K562 (cell line): ENCODE results near the gene FARP2. TPM values are rescaled to one million over a fixed set of nuclear protein-coding genes. Genes with fewer than 3 reads are reported as not detected.

Experiments used
- BCOR ChIP-seq: fragments of 450-650 bp; IDR thresholded peaks from 2 replicates; pipeline ENCODE4 v1.6.1; 2016
- BDP1 ChIP-seq: IDR thresholded peaks from 3 replicates; pipeline ENCODE4 v1.6.1; 2011; ENCODE audit not compliant: insufficient read length, insufficient read depth
- BRD4 ChIP-seq: fragments of 200-600 bp; sonication (generic); IDR thresholded peaks from 2 replicates; pipeline ENCODE4 v1.6.1; 2017; ENCODE audit warnings: inconsistent platforms
- ETV6 ChIP-seq, 3 experiments: fragments of 150-350 bp in 1 of 3; sonication (generic) in 1 of 3; formaldehyde crosslinking in 1 of 3; IDR thresholded peaks; 2 replicates each; pipeline versions ENCODE4 v1.6.1 to v1.8.0; 2014 to 2022; ENCODE audit warnings: borderline replicate concordance in 2 of 3, low read depth in 2 of 3, antibody characterized with exemption in 1 of 3, low read length in 1 of 3, mild to moderate bottlenecking in 1 of 3, missing genetic modification reagents in 1 of 3
- FOXA1 ChIP-seq: fragments of 450-650 bp; IDR thresholded peaks from 2 replicates; pipeline ENCODE4 v1.6.1; 2016; ENCODE audit warnings: mild to moderate bottlenecking, borderline replicate concordance
- HCFC1 ChIP-seq: IDR thresholded peaks from 2 replicates; pipeline ENCODE4 v1.6.1; 2012; ENCODE audit warnings: low read depth, low read length, improper control_type of control experiment
- HNRNPL ChIP-seq: fragments of 200-400 bp; formaldehyde crosslinking; IDR thresholded peaks from 2 replicates; pipeline ENCODE4 v1.6.1; 2017; ENCODE audit warnings: low read depth, mild to moderate bottlenecking, low read length
- KLF10 ChIP-seq: fragments of 250-450 bp; sonication (Bioruptor Pico); IDR thresholded peaks from 2 replicates; pipeline ENCODE4 v1.6.1; 2021; ENCODE audit warnings: matching md5 sums
- NR2F6 ChIP-seq: fragments of 450-650 bp; formaldehyde crosslinking; IDR thresholded peaks from 2 replicates; pipeline ENCODE4 v1.4.0; 2020; ENCODE audit warnings: mild to moderate bottlenecking
- SOX6 ChIP-seq: fragments of 450-650 bp; IDR thresholded peaks from 2 replicates; pipeline ENCODE4 v1.6.1; 2014; ENCODE audit warnings: mild to moderate bottlenecking
- ZC3H8 ChIP-seq: fragments of 450-650 bp; IDR thresholded peaks from 2 replicates; pipeline ENCODE4 v1.6.1; 2017
- ZNF3 ChIP-seq: fragments of 250-450 bp; sonication (Bioruptor Pico); IDR thresholded peaks from 2 replicates; pipeline ENCODE4 v1.5.0; 2021; ENCODE audit warnings: mild to moderate bottlenecking, moderate library complexity
- ZNF586 ChIP-seq: fragments of 450-650 bp; formaldehyde crosslinking; conservative IDR thresholded peaks from 2 replicates; pipeline ENCODE4 v1.4.0; 2020; ENCODE audit warnings: mild to moderate bottlenecking, moderate library complexity
- ZNF785 ChIP-seq: fragments of 250-450 bp; sonication (Bioruptor Pico); IDR thresholded peaks from 2 replicates; pipeline ENCODE4 v1.4.0; 2020; ENCODE audit warnings: mild to moderate bottlenecking
- polyA plus RNA-seq, 8 experiments: library from polyadenylated mRNA; depleted of rRNA in 4 of 8; stranded (reverse) in 5 of 8; unstranded in 3 of 8; fragments of >200 nt; fragmentation: Nextera tagmentation in 2 of 8; fragmentation: Illumina TruSeq in 1 of 8; extraction: Ambion mirVana in 2 of 8; extraction: Trizol in 1 of 8; gene quantifications; 2 replicates each; pipeline versions ENCODE4 v1.2.1 to v1.2.3, GENCODE V29; 2011 to 2014; ENCODE audit warnings: inconsistent platforms in 1 of 8, missing spikeins in 1 of 8
- total RNA-seq, 7 experiments: library from RNA; depleted of rRNA in 6 of 7; stranded (reverse); fragments of >200 nt in 6 of 7; fragmentation: Illumina TruSeq in 2 of 7; extraction: Trizol in 2 of 7; gene quantifications; 2 replicates each; pipeline versions ENCODE4 v1.2.1 to v1.2.3, GENCODE V29; 2011 to 2021; ENCODE audit warnings: low replicate concordance in 1 of 7
- TF ChIP-seq, protein P1 (sequence below): sonication (generic); formaldehyde crosslinking; IDR thresholded peaks from 2 replicates; pipeline ENCODE4 v1.8.0; 2022; ENCODE audit warnings: mild to moderate bottlenecking, missing genetic modification reagents, borderline replicate concordance
- TF ChIP-seq, protein P2 (sequence below): sonication (generic); formaldehyde crosslinking; IDR thresholded peaks from 2 replicates; pipeline ENCODE4 v1.8.0; 2022; ENCODE audit warnings: missing genetic modification reagents, mild to moderate bottlenecking, borderline replicate concordance
- TF ChIP-seq, protein P3 (sequence below): fragments of 250-450 bp; sonication (Bioruptor Pico); IDR thresholded peaks from 2 replicates; pipeline ENCODE4 v1.6.1; 2021; ENCODE audit warnings: mild to moderate bottlenecking
- TF ChIP-seq, protein P4 (sequence below), 3 experiments: fragments of 200-800 bp in 1 of 3; sonication (Bioruptor generic) in 1 of 3; sonication (generic) in 1 of 3; formaldehyde crosslinking in 1 of 3; IDR thresholded peaks; 2 replicates each; pipeline versions ENCODE4 v1.6.1 to v1.8.0; 2016 to 2022; ENCODE audit warnings: mild to moderate bottlenecking in 2 of 3, missing compliant biosample characterization in 2 of 3, missing genetic modification characterization in 2 of 3, missing genetic modification reagents in 1 of 3
- TF ChIP-seq, protein P5 (sequence below): sonication (generic); formaldehyde crosslinking; IDR thresholded peaks from 2 replicates; pipeline ENCODE4 v1.8.0; 2023; ENCODE audit warnings: mild to moderate bottlenecking, missing genetic modification reagents
- TF ChIP-seq, protein P6 (sequence below): fragments of 250-450 bp; sonication (Bioruptor Pico); IDR thresholded peaks from 2 replicates; pipeline ENCODE4 v1.4.0; 2020; ENCODE audit warnings: borderline replicate concordance

Gene FARP2
- total and polyA plus RNA-seq, 9 of the 15 experiments (the other 6 are each of a cell fraction or from before 2014, with no cell fraction given) = 4.1 to 38.1 (median 21.1) TPM

DNA sequence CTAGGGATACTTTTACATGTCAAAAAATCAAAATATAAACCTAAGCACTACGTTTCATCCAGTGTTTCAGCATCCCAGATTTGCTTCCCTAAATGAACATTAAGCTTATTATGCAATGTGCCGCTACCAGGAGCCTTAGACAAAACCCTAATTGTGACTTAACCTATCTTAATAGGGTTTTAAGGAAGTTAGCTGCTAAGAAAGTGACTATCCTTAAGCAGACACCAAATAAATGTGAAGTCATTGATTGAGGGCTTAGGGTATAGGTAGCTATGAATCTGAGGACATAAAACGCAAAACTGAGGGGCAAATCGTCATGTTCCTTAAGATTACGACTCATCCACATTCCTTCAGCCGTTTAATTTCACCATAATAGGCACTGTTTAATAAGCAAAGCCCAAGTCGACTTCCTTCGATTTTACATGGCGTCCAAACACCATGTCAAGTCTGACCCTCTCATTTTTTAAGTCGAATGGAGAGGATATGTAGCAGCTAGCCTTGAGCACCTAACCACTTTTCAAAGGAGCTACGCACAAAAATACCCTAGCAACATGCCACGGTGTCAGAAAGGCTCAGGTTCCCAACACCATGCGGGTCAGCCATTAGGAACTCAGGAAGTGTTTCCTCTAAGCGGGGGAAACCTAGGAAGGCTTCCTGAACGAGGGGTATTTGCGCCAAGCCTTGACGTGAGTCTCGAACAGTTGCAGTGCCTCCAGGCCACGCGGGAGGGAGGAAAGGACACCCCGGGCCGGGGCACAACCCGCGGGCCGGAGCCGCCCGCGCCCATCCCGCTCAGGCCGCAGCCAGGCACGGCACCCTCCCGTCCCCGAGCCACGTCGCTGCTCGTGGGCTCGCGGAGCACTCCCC lies 41.6 kb upstream of the FARP2 start (continued):
- TF ChIP-seq, protein P1, sequence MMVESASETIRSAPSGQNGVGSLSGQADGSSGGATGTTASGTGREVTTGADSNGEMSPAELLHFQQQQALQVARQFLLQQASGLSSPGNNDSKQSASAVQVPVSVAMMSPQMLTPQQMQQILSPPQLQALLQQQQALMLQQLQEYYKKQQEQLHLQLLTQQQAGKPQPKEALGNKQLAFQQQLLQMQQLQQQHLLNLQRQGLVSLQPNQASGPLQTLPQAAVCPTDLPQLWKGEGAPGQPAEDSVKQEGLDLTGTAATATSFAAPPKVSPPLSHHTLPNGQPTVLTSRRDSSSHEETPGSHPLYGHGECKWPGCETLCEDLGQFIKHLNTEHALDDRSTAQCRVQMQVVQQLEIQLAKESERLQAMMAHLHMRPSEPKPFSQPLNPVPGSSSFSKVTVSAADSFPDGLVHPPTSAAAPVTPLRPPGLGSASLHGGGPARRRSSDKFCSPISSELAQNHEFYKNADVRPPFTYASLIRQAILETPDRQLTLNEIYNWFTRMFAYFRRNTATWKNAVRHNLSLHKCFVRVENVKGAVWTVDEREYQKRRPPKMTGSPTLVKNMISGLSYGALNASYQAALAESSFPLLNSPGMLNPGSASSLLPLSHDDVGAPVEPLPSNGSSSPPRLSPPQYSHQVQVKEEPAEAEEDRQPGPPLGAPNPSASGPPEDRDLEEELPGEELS (CRISPR knock-in tag) = no peak
- no peak for TF ChIP-seq ZNF3
- TF ChIP-seq ETV6 (IDR thresholded peaks at IDR 0.05; ENCODE audit: borderline replicate concordance in 1 of 2, low read depth in 2 of 2, low read length in 1 of 2) = no peak
- TF ChIP-seq ETV6 (CRISPR knock-in tag; IDR thresholded peaks at IDR 0.05; ENCODE audit: borderline replicate concordance) = no peak
- TF ChIP-seq, protein P2, sequence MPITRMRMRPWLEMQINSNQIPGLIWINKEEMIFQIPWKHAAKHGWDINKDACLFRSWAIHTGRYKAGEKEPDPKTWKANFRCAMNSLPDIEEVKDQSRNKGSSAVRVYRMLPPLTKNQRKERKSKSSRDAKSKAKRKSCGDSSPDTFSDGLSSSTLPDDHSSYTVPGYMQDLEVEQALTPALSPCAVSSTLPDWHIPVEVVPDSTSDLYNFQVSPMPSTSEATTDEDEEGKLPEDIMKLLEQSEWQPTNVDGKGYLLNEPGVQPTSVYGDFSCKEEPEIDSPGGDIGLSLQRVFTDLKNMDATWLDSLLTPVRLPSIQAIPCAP (CRISPR knock-in tag) = no peak
- no peak for TF ChIP-seq ZNF586 (CRISPR knock-in tag)
- TF ChIP-seq SOX6 = peak; percentile 15; the same call in 1 of the 2 replicates
- TF ChIP-seq, protein P3, sequence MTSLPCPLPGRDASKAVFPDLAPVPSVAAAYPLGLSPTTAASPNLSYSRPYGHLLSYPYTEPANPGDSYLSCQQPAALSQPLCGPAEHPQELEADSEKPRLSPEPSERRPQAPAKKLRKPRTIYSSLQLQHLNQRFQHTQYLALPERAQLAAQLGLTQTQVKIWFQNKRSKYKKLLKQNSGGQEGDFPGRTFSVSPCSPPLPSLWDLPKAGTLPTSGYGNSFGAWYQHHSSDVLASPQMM (CRISPR knock-in tag) = no peak
- no peak for TF ChIP-seq ZNF785 (CRISPR knock-in tag)
- no peak; the same call in 1 of the 2 replicates for TF ChIP-seq BRD4
- no peak for TF ChIP-seq HNRNPL
- TF ChIP-seq BCOR = peak; percentile 17; the same call in 1 of the 2 replicates
- TF ChIP-seq NR2F6 (CRISPR knock-in tag) = no peak
- no peak for TF ChIP-seq HCFC1
- TF ChIP-seq, protein P4, sequence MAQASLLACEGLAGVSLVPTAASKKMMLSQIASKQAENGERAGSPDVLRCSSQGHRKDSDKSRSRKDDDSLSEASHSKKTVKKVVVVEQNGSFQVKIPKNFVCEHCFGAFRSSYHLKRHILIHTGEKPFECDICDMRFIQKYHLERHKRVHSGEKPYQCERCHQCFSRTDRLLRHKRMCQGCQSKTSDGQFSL (CRISPR knock-in tag; IDR thresholded peaks at IDR 0.05) = no peak
- TF ChIP-seq, protein P4 (tag; IDR thresholded peaks at IDR 0.05) = no peak
- no peak for TF ChIP-seq FOXA1
- TF ChIP-seq BDP1 = no peak
- TF ChIP-seq, protein P5, sequence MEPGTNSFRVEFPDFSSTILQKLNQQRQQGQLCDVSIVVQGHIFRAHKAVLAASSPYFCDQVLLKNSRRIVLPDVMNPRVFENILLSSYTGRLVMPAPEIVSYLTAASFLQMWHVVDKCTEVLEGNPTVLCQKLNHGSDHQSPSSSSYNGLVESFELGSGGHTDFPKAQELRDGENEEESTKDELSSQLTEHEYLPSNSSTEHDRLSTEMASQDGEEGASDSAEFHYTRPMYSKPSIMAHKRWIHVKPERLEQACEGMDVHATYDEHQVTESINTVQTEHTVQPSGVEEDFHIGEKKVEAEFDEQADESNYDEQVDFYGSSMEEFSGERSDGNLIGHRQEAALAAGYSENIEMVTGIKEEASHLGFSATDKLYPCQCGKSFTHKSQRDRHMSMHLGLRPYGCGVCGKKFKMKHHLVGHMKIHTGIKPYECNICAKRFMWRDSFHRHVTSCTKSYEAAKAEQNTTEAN (CRISPR knock-in tag) = no peak
- no peak for TF ChIP-seq KLF10
- TF ChIP-seq ZC3H8 = no peak
- TF ChIP-seq, protein P6, sequence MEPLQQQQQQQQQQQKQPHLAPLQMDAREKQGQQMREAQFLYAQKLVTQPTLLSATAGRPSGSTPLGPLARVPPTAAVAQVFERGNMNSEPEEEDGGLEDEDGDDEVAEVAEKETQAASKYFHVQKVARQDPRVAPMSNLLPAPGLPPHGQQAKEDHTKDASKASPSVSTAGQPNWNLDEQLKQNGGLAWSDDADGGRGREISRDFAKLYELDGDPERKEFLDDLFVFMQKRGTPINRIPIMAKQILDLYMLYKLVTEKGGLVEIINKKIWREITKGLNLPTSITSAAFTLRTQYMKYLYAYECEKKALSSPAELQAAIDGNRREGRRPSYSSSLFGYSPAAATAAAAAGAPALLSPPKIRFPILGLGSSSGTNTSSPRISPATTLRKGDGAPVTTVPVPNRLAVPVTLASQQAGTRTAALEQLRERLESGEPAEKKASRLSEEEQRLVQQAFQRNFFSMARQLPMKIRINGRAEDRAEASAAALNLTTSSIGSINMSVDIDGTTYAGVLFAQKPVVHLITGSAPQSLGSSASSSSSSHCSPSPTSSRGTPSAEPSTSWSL = no peak
